GM12801 (cell line): Measurements from ENCODE around the gene DDN.

ENCODE experiments used
- TF ChIP-seq, protein P1 (sequence below): IDR thresholded peaks from one replicate; pipeline ENCODE4 v1.5.1; 2011; ENCODE audit warnings: control low read depth; ENCODE audit not compliant: insufficient read length; ENCODE audit errors: extremely low read depth

Gene DDN

DNA sequence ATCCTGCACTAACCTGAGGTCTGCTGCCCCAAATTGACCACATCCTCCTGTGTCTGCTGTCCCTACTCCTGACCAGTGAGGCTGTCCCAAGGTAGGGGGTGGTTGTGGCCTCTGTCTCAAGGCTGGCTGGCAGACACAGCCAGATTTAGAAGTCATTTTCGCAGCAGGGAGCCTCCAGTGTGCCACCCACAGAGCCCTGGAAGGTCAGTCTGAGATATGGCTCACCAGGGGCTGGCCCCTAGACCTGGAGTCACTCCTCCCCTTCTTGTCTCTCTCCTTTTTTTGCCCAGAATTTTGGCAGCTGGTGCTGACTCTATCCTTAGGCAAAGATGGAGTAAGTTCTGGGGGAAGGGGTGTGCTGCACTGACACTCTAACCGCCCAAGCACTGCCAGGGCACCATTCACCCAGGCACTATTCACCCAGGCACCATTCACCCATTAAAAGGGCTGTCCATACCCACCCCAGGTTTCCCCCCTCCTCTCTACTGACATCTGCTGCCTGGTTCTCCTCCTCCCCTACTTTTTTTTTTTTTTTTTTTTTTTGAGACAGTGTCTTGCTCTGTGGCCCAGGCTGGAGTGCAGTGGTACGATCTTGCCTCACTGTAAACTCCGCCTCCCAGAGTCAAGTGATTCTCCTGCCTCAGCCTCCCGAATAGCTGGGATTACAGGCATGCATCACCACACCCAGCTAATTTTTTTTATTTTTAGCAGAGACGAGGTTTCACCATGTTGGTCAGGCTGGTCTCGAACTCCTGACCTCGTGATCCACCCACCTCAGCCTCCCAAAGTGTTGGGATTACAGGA lies 7.7 kb downstream of the DDN start:
- TF ChIP-seq, protein P1, sequence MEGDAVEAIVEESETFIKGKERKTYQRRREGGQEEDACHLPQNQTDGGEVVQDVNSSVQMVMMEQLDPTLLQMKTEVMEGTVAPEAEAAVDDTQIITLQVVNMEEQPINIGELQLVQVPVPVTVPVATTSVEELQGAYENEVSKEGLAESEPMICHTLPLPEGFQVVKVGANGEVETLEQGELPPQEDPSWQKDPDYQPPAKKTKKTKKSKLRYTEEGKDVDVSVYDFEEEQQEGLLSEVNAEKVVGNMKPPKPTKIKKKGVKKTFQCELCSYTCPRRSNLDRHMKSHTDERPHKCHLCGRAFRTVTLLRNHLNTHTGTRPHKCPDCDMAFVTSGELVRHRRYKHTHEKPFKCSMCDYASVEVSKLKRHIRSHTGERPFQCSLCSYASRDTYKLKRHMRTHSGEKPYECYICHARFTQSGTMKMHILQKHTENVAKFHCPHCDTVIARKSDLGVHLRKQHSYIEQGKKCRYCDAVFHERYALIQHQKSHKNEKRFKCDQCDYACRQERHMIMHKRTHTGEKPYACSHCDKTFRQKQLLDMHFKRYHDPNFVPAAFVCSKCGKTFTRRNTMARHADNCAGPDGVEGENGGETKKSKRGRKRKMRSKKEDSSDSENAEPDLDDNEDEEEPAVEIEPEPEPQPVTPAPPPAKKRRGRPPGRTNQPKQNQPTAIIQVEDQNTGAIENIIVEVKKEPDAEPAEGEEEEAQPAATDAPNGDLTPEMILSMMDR: no peak

DNA sequence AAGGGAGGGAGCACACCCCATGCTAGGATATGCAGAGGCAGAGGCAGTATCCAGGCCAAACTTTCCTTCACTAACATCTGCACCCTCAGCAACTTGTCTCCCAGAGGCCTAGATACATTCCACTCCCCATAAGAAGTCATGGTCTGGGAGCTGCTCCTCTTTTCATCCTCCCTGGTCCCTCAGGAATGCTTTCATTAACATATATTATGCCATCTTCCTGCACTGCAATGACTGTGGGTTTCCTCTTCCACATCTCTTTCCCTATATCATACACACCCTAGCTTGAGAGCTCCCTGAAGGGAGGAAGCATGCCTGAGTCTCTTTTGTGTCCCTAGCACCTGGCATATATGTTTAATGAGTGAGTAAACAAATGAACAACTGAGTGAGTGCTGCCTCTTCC lies 8.6 kb downstream of the DDN start:
- TF ChIP-seq, protein P1: no peak

DNA sequence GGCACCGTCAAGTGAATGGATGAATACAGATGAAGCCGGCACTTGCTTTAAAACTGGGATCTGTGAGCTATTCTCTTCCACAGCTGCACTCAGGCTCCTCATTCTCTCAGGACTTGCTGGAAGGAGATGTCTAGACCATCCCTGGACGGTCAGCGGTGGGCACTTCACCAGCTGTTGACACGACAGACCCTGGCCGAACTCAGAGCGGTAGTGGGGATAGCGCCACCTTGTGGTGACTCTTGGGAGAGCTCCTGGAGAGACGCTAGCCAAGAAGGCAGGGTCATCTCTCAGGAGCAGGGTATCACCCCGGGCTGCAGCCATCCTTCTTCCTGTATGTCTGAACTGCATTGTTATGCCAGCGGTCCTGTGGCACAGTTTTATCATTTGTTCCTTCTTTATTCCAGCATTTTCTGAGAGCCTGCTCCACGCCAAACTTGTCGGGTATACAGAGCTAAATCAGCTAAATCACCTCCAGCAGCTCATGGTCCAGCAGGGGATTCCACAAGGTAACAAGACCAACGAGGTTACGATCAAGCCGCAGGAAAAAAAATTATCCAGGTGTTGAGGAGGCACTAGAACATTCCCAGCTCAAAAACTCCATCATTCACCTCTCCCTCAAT lies 11.0 kb downstream of the DDN start:
- TF ChIP-seq, protein P1: peak; percentile 14

DNA sequence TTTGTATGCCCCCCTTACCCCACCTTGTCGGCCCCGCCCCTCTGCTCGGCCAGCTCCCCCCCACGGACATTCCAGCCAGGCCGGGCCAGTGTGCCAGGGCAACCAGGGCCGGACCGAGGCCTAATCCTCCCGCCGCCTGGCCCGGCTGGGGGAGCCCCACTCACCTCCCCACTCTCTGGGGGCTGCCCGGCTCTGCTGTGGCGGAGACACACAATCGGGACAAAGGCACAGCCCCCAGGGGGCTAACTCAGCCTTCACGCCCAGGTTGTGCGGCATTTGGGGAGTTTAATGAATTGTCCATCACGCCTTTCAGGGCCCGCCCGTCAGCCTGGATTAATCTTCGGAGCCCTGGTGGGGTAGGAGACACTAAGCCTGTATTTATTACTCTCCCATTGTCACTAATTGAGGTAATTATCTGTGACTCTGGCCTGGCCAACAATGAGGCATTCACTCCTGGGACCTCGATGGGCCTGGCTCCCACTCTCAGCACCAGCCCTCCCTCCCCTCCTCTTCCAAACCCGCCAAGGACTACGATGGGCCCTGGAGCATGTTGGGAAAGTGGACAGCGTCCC lies 12.4 kb downstream of the DDN start:
- TF ChIP-seq, protein P1: no peak

DNA sequence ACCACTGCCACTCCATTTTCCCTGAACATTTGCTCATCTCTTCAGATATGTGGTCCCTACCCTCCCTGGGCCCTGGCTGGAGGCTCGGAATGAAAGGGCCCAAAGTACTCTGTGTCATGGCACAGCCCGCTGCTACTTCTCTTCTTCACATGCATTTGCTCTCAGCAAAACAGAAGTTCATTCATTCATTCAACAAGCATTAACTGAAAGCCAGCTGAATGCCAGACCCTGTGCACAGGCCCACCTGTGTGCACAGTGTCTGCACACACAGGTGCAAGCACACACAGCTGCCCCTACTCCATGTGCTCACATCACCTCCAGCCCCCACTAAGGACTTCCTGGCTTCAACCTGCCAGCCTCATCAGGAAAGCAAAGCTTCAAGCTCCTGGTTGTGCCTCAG lies 13.3 kb downstream of the DDN start:
- TF ChIP-seq, protein P1: no peak

DNA sequence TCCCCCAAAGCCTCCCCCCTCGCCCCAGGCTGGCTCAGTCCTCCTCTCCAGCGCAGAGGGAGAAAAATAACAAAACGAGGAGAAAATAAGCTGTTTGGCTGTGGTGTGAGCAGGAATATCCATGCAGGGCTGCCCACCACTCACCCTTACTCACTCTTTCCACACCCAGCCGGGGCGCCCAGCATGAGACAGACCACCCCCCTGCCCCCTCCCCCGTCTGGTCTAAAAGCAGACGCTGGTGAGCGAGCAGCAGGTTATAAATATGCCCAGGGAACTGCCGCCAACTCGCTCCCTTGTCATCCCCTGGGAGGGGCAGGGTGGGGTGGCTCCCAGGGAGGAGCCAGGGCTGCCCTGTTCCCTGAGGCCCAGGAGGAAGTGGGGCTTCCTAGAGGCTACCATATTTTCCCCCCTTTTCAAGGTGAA lies 13.7 kb downstream of the DDN start:
- TF ChIP-seq, protein P1: no peak

DNA sequence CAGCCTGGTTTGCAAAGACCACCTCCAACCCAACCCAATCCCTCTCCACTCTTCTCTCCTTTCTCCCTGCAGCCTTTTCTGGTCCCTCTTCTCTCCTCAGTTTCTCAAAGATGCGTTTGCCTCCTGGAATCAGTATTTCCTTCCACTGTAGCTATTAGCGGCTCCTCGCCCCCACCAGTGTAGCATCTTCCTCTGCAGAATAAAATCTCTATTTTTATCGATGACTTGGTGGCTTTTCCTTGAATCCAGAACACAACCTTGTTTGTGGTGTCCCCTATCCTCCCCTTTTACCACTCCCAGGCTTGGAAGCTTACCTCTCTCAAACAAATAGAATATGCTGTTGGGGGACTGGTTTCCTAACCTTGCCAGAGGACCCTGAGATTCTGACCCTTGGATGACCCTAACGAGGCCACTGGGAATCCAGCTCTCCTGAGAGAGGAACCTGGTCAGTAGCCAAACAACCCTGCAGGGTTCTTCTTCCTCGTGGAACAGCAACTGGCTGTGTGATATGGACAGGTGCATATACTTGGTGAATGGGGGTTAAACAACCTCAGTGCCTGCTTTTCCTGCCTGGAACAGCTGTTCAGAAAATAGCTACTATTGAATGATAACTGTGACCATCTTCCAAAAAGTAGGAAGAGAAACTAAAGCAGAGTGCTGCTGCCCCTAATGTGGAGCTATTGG lies 16.6 kb downstream of the DDN start:
- TF ChIP-seq, protein P1: no peak
